ENCODE results near the gene CREB5.

- TF ChIP-seq CTCF (IDR thresholded peaks at IDR 0.05) = no peak
- no peak for TF ChIP-seq POLR2A (IDR thresholded peaks at IDR 0.05)
Measured at GRCh38 chr7:28474640-28475039, 62.3 kb downstream of the CREB5 start.
